Mesothelial cell of epicardium (in vitro differentiated cells): ENCODE data around the gene SLC13A5. TPM values are rescaled to one million over a fixed set of nuclear protein-coding genes. Genes with fewer than 3 reads are reported as not detected.
A peak's percentile ranks its signal among the peaks of the same experiment; 100 is the strongest.
"Not testable (repeated sequence)": the region's sequence is repeated elsewhere in the genome, so short reads cannot be mapped to it uniquely, and the experiment has no call there.

Experiments used
- DNase-seq, 2 experiments: peaks; one replicate each; pipeline ENCODE4 v3.0.0; 2021; ENCODE audit warnings: low spot score in 2 of 2; ENCODE audit not compliant: unreplicated experiment in 2 of 2
- H3K27ac Mint-ChIP-seq: 2 replicates; pipeline ENCODE4 v1.8.0; 2021; ENCODE audit warnings: mixed read lengths
- H3K27me3 Mint-ChIP-seq: 2 replicates; pipeline ENCODE4 v1.8.0; 2021; ENCODE audit warnings: low read depth, mixed read lengths
- H3K36me3 Mint-ChIP-seq: 2 replicates; pipeline ENCODE4 v1.8.0; 2021; ENCODE audit warnings: mixed read lengths
- H3K4me1 Mint-ChIP-seq: 2 replicates; pipeline ENCODE4 v1.8.0; 2021; ENCODE audit warnings: mixed read lengths
- H3K4me3 Mint-ChIP-seq: 2 replicates; pipeline ENCODE4 v1.8.0; 2021; ENCODE audit warnings: mild to moderate bottlenecking, moderate library complexity, mixed read lengths
- H3K9me3 Mint-ChIP-seq: 2 replicates; pipeline ENCODE4 v1.8.0; 2021; ENCODE audit warnings: mixed read lengths
- CTCF ChIP-seq: fragments of 200-600 bp; sonication (generic); IDR thresholded peaks from one replicate; pipeline ENCODE4 v1.5.0; 2021; ENCODE audit warnings: antibody characterized with exemption; ENCODE audit not compliant: unreplicated experiment
- total RNA-seq: library from RNA; stranded (reverse); gene quantifications from 3 replicates; pipeline ENCODE4 v1.2.1, GENCODE V29; 2021

SLC13A5 gene
- total RNA-seq, 1 donor from 2014 or later, result 0.18 TPM

DNA sequence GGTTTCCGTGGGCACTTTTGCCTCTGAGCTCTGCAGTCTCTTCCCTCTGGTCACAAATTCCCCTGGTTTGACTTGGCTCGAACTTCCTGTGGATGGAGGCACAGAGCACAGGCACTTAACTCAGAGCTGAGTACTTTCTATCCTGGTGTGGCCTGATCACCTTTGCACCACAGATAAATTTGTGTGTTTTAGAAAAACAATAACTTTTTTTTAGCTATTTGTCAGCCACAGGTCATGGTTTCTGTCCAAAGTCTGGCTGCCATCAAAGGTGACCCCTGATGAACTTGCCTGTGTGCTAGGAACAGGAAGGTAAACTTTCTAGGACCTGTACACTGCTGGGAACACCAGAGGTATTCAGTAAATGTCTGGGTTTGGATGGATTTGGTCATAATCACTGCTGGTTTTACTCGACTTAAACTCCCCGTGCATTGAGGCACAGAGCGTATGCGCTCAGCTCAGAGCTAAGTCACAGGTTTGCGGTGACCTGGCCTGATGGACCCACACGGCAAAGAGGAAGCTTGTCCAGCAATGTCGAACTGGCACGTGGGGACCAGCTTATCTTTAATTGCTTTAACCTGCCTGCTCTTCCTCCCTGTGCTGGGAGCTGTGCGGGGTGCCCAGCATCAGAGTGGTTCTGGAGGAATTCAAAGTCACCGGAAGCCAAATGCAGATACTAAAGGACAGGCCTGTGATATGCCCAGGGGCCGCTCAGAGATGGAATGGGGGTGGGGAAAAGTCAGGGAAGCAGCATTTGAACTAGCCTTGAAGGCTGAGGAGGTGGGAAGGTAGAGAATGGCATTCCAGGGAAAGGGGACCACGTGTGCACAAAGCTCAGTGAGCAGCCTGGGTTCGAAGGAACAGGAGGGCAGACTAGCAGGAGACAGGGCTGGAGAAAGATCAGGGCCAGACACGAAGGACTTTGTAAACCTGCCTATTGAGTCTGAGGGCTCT is 12.9 kb downstream of the SLC13A5 start:
- no peaks in the 10 kb centered on the region for H3K9me3 Mint-ChIP-seq
- H3K36me3 Mint-ChIP-seq, result no peaks in the 10 kb centered on the region
- peak overlapping the region; percentile 20 for H3K27ac Mint-ChIP-seq
- H3K27me3 Mint-ChIP-seq, result peaks cover 25% of the 10 kb centered on the region
- no peak for TF ChIP-seq CTCF
- peaks cover 6% of the 10 kb centered on the region for H3K4me1 Mint-ChIP-seq
- no peak for DNase-seq
- no peak overlapping the region for H3K4me3 Mint-ChIP-seq

- Mint-ChIP-seq H3K27ac (no peak overlapping the region), H3K36me3 (no peaks in the 10 kb centered on the region), H3K27me3 (peaks cover 22% of the 10 kb centered on the region), H3K4me1 (peaks cover 6% of the 10 kb centered on the region), H3K4me3 (no peak overlapping the region), H3K9me3 (no peaks in the 10 kb centered on the region)
- no peak for DNase-seq
- TF ChIP-seq CTCF, result no peak
Measured at GRCh38 chr17:6698004-6698403, 15.2 kb downstream of the SLC13A5 start.

- no peak for DNase-seq
- no peaks in the 10 kb centered on the region for H3K9me3 Mint-ChIP-seq
- no peak overlapping the region for H3K4me3 Mint-ChIP-seq
- H3K27me3 Mint-ChIP-seq, result peaks cover 32% of the 10 kb centered on the region
- H3K4me1 Mint-ChIP-seq, result peaks cover 6% of the 10 kb centered on the region
- no peak overlapping the region for H3K27ac Mint-ChIP-seq
- H3K36me3 Mint-ChIP-seq, result no peaks in the 10 kb centered on the region
- TF ChIP-seq CTCF, result no peak
Measured at GRCh38 chr17:6696906-6697305, 16.3 kb downstream of the SLC13A5 start.

DNA sequence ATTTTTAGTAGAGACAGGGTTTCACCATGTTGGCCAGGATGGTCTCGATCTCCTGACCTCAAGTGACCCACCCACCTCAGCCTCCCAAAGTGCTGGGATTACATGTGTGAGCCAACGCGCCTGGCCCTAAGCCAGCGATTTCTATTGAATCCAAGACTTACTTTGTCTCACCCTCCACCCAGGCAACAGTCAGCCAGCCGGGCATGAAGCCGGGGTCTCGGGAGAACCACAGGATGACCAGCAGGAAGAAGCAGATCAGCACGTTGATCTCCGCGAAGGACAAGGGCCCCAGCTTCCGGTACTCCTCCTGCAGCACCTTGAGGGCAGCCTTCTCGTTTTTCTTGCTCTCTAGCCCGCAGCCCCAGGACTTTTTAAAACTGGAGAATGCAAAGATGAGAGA is 17.6 kb downstream of the SLC13A5 start:
- no peaks in the 10 kb centered on the region for H3K36me3 Mint-ChIP-seq
- no peak for DNase-seq
- H3K27me3 Mint-ChIP-seq, result peaks cover 43% of the 10 kb centered on the region
- no peak overlapping the region for H3K27ac Mint-ChIP-seq
- H3K9me3 Mint-ChIP-seq, result no peaks in the 10 kb centered on the region
- H3K4me3 Mint-ChIP-seq, result no peak overlapping the region
- TF ChIP-seq CTCF, result no peak
- H3K4me1 Mint-ChIP-seq, result peaks cover 3% of the 10 kb centered on the region

DNA sequence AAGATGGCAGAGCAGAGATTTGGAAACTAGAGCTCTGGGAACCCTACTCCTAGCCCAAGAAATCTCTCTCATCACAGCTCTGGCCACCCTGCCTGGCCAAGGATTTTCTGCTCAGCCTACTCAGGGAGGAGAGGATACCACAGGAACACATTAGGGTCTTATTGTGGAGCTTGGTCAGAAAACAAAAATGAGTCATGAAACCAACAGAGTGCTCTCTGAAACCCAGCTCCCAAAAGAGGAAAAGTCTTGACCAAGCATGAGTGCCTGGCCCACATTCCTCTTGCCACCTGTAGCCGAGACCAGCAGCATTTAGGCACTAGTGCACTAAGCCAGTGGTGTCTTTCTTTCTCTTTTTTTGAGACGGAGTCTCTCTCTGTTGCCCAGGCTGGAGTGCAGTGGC is 18.1 kb downstream of the SLC13A5 start:
- Mint-ChIP-seq H3K27ac (no peak overlapping the region), H3K27me3 (peaks cover 43% of the 10 kb centered on the region), H3K36me3 (no peaks in the 10 kb centered on the region), H3K4me3 (no peak overlapping the region), H3K4me1 (no peaks in the 10 kb centered on the region), H3K9me3 (no peaks in the 10 kb centered on the region)
- DNase-seq, result no peak
- TF ChIP-seq CTCF, result no peak

DNA sequence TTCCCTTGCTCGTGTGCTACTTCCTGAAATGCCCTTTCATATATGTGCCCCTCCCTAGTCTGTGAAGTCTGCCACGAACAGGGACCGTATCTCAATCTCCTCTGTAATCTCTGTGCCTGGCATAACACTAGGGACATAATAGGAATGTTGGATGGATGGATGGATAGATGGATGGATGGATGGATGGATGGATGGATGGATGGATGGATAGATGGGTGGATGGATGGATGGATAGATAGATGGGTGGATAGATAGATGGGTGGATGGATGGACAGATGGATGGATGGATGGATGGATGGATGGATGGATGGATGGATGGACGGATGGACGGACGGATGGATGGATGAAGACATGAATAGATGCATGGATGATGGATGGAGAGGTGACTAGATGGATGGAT is 21.2 kb downstream of the SLC13A5 start:
- H3K4me1 Mint-ChIP-seq, DNase-seq, H3K4me3 Mint-ChIP-seq, H3K36me3 Mint-ChIP-seq, H3K27ac Mint-ChIP-seq, H3K9me3 Mint-ChIP-seq: not testable (repeated sequence)
- peaks cover 49% of the 10 kb centered on the region for H3K27me3 Mint-ChIP-seq
